ENCODE results near the gene ZNF444.

The ZNF444 gene

GRCh38 chr19:56123266-56123891, 17.7 kb upstream of the ZNF444 start:
- no peak for DNase-seq

GRCh38 chr19:56124578-56124977, 16.5 kb upstream of the ZNF444 start:
- no peak for DNase-seq

GRCh38 chr19:56125806-56126590, 15.1 kb upstream of the ZNF444 start:
- DNase-seq = no peak

GRCh38 chr19:56126983-56127780, 13.9 kb upstream of the ZNF444 start:
- no peak for DNase-seq

- no peak for DNase-seq
These were observed 11.1 kb upstream of the ZNF444 start for GRCh38 chr19:56130006-56130405.

- DNase-seq = no peak
These were observed 9.4 kb upstream of the ZNF444 start for GRCh38 chr19:56131651-56132050.

GRCh38 chr19:56132316-56132822, 8.7 kb upstream of the ZNF444 start:
- no peak for DNase-seq

- no peak for DNase-seq
These were observed 7.0 kb upstream of the ZNF444 start for GRCh38 chr19:56133858-56134653.

GRCh38 chr19:56134654-56134921, 6.5 kb upstream of the ZNF444 start:
- DNase-seq = no peak

- no peak for DNase-seq
These were observed 4.7 kb upstream of the ZNF444 start for GRCh38 chr19:56136362-56136761.

GRCh38 chr19:56137405-56137804, 3.7 kb upstream of the ZNF444 start:
- no peak for DNase-seq

- no peak for DNase-seq
These were observed 3.0 kb upstream of the ZNF444 start for GRCh38 chr19:56138069-56138468.

GRCh38 chr19:56139847-56140582, 1.1 kb upstream of the ZNF444 start:
- peak; percentile 20 for DNase-seq

GRCh38 chr19:56141417-56141993, 418 bp downstream of the ZNF444 start:
- peak; percentile 34 for DNase-seq

- no peak for DNase-seq
These were observed 1.1 kb downstream of the ZNF444 start for GRCh38 chr19:56142087-56142787.

- DNase-seq = no peak
These were observed 1.9 kb downstream of the ZNF444 start for GRCh38 chr19:56142897-56143434.

GRCh38 chr19:56144376-56144775, 3.3 kb downstream of the ZNF444 start:
- no peak for DNase-seq

- no peak for DNase-seq
These were observed 3.7 kb downstream of the ZNF444 start for GRCh38 chr19:56144831-56145230.

GRCh38 chr19:56145698-56146097, 4.6 kb downstream of the ZNF444 start:
- no peak for DNase-seq

GRCh38 chr19:56146904-56147303, 5.8 kb downstream of the ZNF444 start:
- DNase-seq = no peak

- no peak for DNase-seq
These were observed 6.2 kb downstream of the ZNF444 start for GRCh38 chr19:56147307-56147706.

Measured in stimulated activated CD4-positive, alpha-beta T cell treated with anti-CD3 and anti-CD28 coated beads, Interleukin-15, amount 100 ng/mL, for 24 hours (primary cell).